Sigmoid colon (tissue), 7 donors: Measurements from ENCODE around the gene SLC6A19. TPM values are rescaled to one million over a fixed set of nuclear protein-coding genes. Genes with fewer than 3 reads are reported as not detected.

Experiments used
- DNase-seq: peaks from one replicate; pipeline ENCODE4 v3.0.0-alpha.2; 2019
- H3K27ac ChIP-seq, 4 donors: fragments of 200-600 bp; sonication (generic); one replicate each; pipeline ENCODE4 v1.5.1; 2016 to 2019; ENCODE audit warnings: mild to moderate bottlenecking in 1 of 4
- H3K27me3 ChIP-seq, 3 donors: fragments of 200-600 bp; sonication (generic); one replicate each; pipeline ENCODE4 v1.5.1; 2019; ENCODE audit warnings: mild to moderate bottlenecking in 1 of 3
- H3K36me3 ChIP-seq, 4 donors: fragments of 200-600 bp; sonication (generic); one replicate each; pipeline ENCODE4 v1.5.1; 2016 to 2019
- H3K4me1 ChIP-seq, 4 donors: fragments of 200-600 bp; sonication (generic); one replicate each; pipeline ENCODE4 v1.5.1; 2017 to 2019
- H3K4me3 ChIP-seq, 4 donors: fragments of 200-600 bp; sonication (generic); one replicate each; pipeline ENCODE4 v1.5.1; 2017 to 2019; ENCODE audit warnings: mild to moderate bottlenecking in 2 of 4, moderate library complexity in 1 of 4
- H3K9me3 ChIP-seq, 4 donors: fragments of 200-600 bp in 3 of 4; sonication (generic) in 3 of 4; one replicate each; pipeline versions ENCODE4 v1.5.1 to v1.6.1; 2013 to 2019
- CTCF ChIP-seq, 4 experiments: fragments of 450-650 bp in 3 of 4; fragments of 200-600 bp in 1 of 4; IDR thresholded peaks; one replicate each; pipeline ENCODE4 v1.5.1; 2016 to 2019; ENCODE audit warnings: antibody characterized with exemption in 4 of 4, mild to moderate bottlenecking in 3 of 4, moderate library complexity in 2 of 4
- EP300 ChIP-seq, 4 donors: sonication (generic); formaldehyde crosslinking; IDR thresholded peaks; one replicate each; pipeline ENCODE4 v1.6.1; 2017; ENCODE audit warnings: antibody characterized with exemption in 4 of 4
- POLR2A ChIP-seq, 2 donors: fragments of 450-650 bp; IDR thresholded peaks; one replicate each; pipeline ENCODE4 v1.6.1; 2016; ENCODE audit warnings: antibody characterized with exemption in 2 of 2, mild to moderate bottlenecking in 2 of 2, moderate library complexity in 2 of 2
- POLR2AphosphoS5 ChIP-seq, 4 donors: sonication (generic); formaldehyde crosslinking; IDR thresholded peaks; one replicate each; pipeline ENCODE4 v1.6.1; 2017; ENCODE audit warnings: antibody characterized with exemption in 4 of 4
- WGBS, 2 donors: extraction: QIAGEN DNeasy Blood & Tissue Kit; methylation state at CpG; one replicate each; pipeline ENCODE4 v1.1.7; 2013; 5-methylcytosine and 5-hydroxymethylcytosine counted together
- intact Hi-C: fragments of 100-400 bp; cut with DNase I; formaldehyde crosslinking; loops from one replicate; pipeline ENCODE4 v1.15.1; 2023
- polyA plus RNA-seq, 3 donors: library from polyadenylated mRNA; stranded (reverse); fragments of 200-250 nt; gene quantifications; one replicate each; pipeline ENCODE4 v1.2.3, GENCODE V29; 2013
- total RNA-seq, 4 donors: library from RNA; depleted of rRNA; stranded (reverse); fragments of >200 nt; gene quantifications; one replicate each; pipeline ENCODE4 v1.1.0, GENCODE V29; 2016
- donor health status: healthy with polysubstance abuse.
- donor health status: Bipolar disorder and iron deficiency.
- donor health status: healthy.

SLC6A19 gene
- total and polyA plus RNA-seq, 7 donors = 0.80 to 6.6 (median 0.92) TPM; not detected in 4

DNA sequence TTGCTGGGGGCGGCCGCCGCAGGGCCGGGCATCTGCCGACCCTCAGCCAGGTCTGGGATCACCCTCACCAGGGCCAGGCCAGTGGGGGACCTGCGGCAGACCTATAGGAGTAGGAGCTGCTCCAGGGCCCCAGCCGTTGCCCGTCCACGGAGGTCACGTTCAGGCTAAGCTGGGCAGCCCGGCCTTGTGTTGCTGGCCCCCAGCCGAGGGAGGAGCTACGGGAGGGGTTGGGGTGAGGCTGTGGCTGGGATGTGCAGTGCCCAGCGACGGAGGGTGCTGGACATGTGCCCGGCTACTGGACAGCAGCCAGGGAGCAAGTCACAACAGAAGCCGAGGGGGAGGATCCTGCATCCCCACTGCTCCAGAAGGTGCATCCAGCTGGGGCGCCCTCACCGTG is 39.6 kb upstream of the SLC6A19 start:
- H3K36me3 ChIP-seq = no peaks in the 10 kb centered on the region
- intact Hi-C loops = loop anchor here (10.0 kb wide), 1 partner anchor 323 kb away; no protein-coding TSS in a partner anchor
- no peak for TF ChIP-seq EP300 (IDR thresholded peaks at IDR 0.05)
- no peak for TF ChIP-seq CTCF (IDR thresholded peaks at IDR 0.05)
- TF ChIP-seq POLR2A (IDR thresholded peaks at IDR 0.05) = no peak
- TF ChIP-seq POLR2AphosphoS5 (IDR thresholded peaks at IDR 0.05) = no peak
- peaks cover 0 to 11% (median 5%) of the 10 kb centered on the region in 4 donors for H3K4me1 ChIP-seq
- H3K27me3 ChIP-seq = peaks cover under 1 to 13% (median 3%) of the 10 kb centered on the region in 3 donors
- WGBS, 2 donors = 19 to 62% methylated on average over 19 of the region's 19 CpGs
- no peaks in the 10 kb centered on the region for H3K9me3 ChIP-seq
- H3K27ac ChIP-seq = no peak overlapping the region
- H3K4me3 ChIP-seq = no peak overlapping the region
- peak; percentile 81 for DNase-seq

DNA sequence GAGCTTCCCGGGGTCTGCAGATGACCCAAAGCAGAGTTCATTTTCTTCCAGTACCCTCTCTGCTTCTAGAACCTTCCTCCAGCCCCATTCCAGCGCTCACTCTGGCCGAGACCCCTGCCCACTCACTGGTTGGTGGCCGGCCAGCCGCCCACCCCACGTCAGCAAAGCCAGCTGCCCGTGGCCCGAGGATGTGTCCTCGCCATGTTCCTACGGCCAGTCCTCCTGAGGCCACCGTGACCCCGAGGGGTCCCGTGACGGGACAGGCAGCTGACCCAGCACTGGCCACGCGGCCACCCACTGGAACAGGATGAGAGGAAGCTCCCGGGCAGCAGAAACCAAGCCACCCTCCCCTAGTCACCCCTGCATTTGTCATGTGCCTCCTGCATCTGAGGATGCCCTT is 39.1 kb upstream of the SLC6A19 start:
- DNase-seq = no peak
- intact Hi-C loops = loop anchor here (10.0 kb wide), 1 partner anchor 323 kb away; no protein-coding TSS in a partner anchor
- WGBS, 2 donors = 64 to 87% methylated on average over 17 of the region's 17 CpGs
- no peaks in the 10 kb centered on the region for H3K9me3 ChIP-seq
- no peak overlapping the region for H3K4me3 ChIP-seq
- H3K27me3 ChIP-seq = peaks cover 0 to 9% (median 0%) of the 10 kb centered on the region in 3 donors
- no peak for TF ChIP-seq EP300 (IDR thresholded peaks at IDR 0.05)
- TF ChIP-seq POLR2A (IDR thresholded peaks at IDR 0.05) = no peak
- no peak for TF ChIP-seq CTCF (IDR thresholded peaks at IDR 0.05)
- no peak for TF ChIP-seq POLR2AphosphoS5 (IDR thresholded peaks at IDR 0.05)
- H3K4me1 ChIP-seq = peaks cover 0 to 11% (median 5%) of the 10 kb centered on the region in 4 donors
- no peak overlapping the region for H3K27ac ChIP-seq
- H3K36me3 ChIP-seq = no peaks in the 10 kb centered on the region

DNA sequence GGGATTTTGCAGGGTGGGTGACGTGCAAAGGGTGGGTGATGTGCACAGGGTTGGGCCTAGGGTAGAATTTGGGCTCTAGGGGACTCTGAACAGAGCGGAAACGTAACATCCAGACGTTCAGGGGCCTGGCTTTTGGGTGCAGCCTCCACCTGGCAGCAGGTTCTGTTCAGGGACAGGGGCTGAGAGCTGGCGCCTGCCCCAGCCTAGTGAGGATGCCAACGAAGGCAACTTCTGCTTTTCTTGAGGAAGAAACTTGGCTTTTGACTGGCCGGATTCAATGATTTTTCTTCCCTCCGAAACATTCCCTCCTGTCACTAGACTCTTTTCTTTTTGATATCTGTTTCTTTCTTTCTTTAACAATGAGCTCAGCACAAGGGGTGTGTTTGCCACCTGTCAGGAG is 38.6 kb upstream of the SLC6A19 start:
- no peak overlapping the region for H3K27ac ChIP-seq
- no peaks in the 10 kb centered on the region for H3K9me3 ChIP-seq
- H3K36me3 ChIP-seq = no peaks in the 10 kb centered on the region
- peaks cover 0 to 16% (median 5%) of the 10 kb centered on the region in 4 donors for H3K4me1 ChIP-seq
- 64 to 66% methylated on average over 8 of the region's 8 CpGs for WGBS, 2 donors
- DNase-seq = no peak
- intact Hi-C loops = loop anchor here (10.0 kb wide), 1 partner anchor 322 kb away; no protein-coding TSS in a partner anchor
- TF ChIP-seq EP300 (IDR thresholded peaks at IDR 0.05) = no peak
- no peak for TF ChIP-seq POLR2A (IDR thresholded peaks at IDR 0.05)
- no peak for TF ChIP-seq CTCF (IDR thresholded peaks at IDR 0.05)
- TF ChIP-seq POLR2AphosphoS5 (IDR thresholded peaks at IDR 0.05) = no peak
- H3K4me3 ChIP-seq = no peak overlapping the region
- H3K27me3 ChIP-seq = peaks cover 0 to 13% (median 0%) of the 10 kb centered on the region in 3 donors

GRCh38 chr5:1163366-1163765 is 38.0 kb upstream of the SLC6A19 start:
- H3K36me3 ChIP-seq = no peaks in the 10 kb centered on the region
- TF ChIP-seq POLR2AphosphoS5 (IDR thresholded peaks at IDR 0.05) (no peak), POLR2A (IDR thresholded peaks at IDR 0.05) (no peak), EP300 (IDR thresholded peaks at IDR 0.05) (no peak), CTCF (IDR thresholded peaks at IDR 0.05) (no peak)
- no peak for DNase-seq
- intact Hi-C loops = loop anchor here (10.0 kb wide), 1 partner anchor 321 kb away; no protein-coding TSS in a partner anchor
- peaks cover 0 to 22% (median 7%) of the 10 kb centered on the region in 4 donors for H3K4me1 ChIP-seq
- H3K27ac ChIP-seq = no peak overlapping the region
- peaks cover 0 to 15% (median 0%) of the 10 kb centered on the region in 3 donors for H3K27me3 ChIP-seq
- no peak overlapping the region for H3K4me3 ChIP-seq
- H3K9me3 ChIP-seq = no peaks in the 10 kb centered on the region
- WGBS, 2 donors = 91 to 94% methylated on average over 12 of the region's 12 CpGs

- no peaks in the 10 kb centered on the region for H3K36me3 ChIP-seq
- H3K9me3 ChIP-seq = no peaks in the 10 kb centered on the region
- intact Hi-C loops = loop anchor here (10.0 kb wide), 1 partner anchor 321 kb away; no protein-coding TSS in a partner anchor
- WGBS, 2 donors = 86 to 90% methylated on average over 14 of the region's 14 CpGs
- TF ChIP-seq POLR2AphosphoS5 (IDR thresholded peaks at IDR 0.05) (no peak), POLR2A (IDR thresholded peaks at IDR 0.05) (no peak), EP300 (IDR thresholded peaks at IDR 0.05) (no peak), CTCF (IDR thresholded peaks at IDR 0.05) (no peak)
- no peak for DNase-seq
- no peak overlapping the region for H3K4me3 ChIP-seq
- no peak overlapping the region for H3K27ac ChIP-seq
- H3K27me3 ChIP-seq = peaks cover 0 to 15% (median 0%) of the 10 kb centered on the region in 3 donors
- peaks cover 0 to 23% (median 7%) of the 10 kb centered on the region in 4 donors for H3K4me1 ChIP-seq
Observed at GRCh38 chr5:1163879-1164278, 37.5 kb upstream of the SLC6A19 start.
